Gastrocnemius medialis (tissue), 4 donors: ENCODE measurements around the gene BANP. TPM values are rescaled to one million over a fixed set of nuclear protein-coding genes. Genes with fewer than 3 reads are reported as not detected.
"Not testable (repeated sequence)": the region's sequence is repeated elsewhere in the genome, so short reads cannot be mapped to it uniquely, and the experiment has no call there.

Source experiments
- ATAC-seq, 2 donors: fragments of 150-250 bp; one replicate each; pipeline ENCODE4 v1.9.1; 2016
- DNase-seq, 2 donors: peaks; one replicate each; pipeline ENCODE4 v3.0.0-alpha.2; 2019
- H3K27ac ChIP-seq, 4 donors: fragments of 200-600 bp; sonication (generic); 1 replicate in 1 of 4; 2 replicates in 3 of 4; pipeline ENCODE4 v1.5.1; 2016 to 2018; ENCODE audit warnings: mild to moderate bottlenecking in 2 of 4, moderate library complexity in 1 of 4
- H3K27me3 ChIP-seq, 3 donors: fragments of 200-600 bp; sonication (generic) in 2 of 3; 1 replicate in 1 of 3; 2 replicates in 2 of 3; pipeline versions ENCODE4 v1.5.1 to v1.6.0; 2016 to 2019; ENCODE audit warnings: mild to moderate bottlenecking in 1 of 3, moderate library complexity in 1 of 3
- H3K36me3 ChIP-seq, 2 donors: fragments of 200-600 bp; sonication (generic) in 1 of 2; one replicate each; pipeline ENCODE4 v1.5.1; 2017 to 2018
- H3K4me1 ChIP-seq, 2 donors: fragments of 200-600 bp; sonication (generic) in 1 of 2; one replicate each; pipeline ENCODE4 v1.5.1; 2016 to 2017; ENCODE audit warnings: mild to moderate bottlenecking in 2 of 2
- H3K4me3 ChIP-seq, 4 donors: fragments of 200-600 bp; sonication (generic) in 3 of 4; 1 replicate in 1 of 4; 2 replicates in 3 of 4; pipeline ENCODE4 v1.5.1; 2016 to 2019; ENCODE audit warnings: mild to moderate bottlenecking in 2 of 4
- H3K9me3 ChIP-seq, 3 donors: fragments of 200-600 bp; sonication (generic) in 2 of 3; 1 replicate in 1 of 3; 2 replicates in 2 of 3; pipeline ENCODE4 v1.5.1; 2016 to 2019
- POLR2A ChIP-seq, 2 donors: fragments of 450-650 bp; IDR thresholded peaks; one replicate each; pipeline ENCODE4 v1.6.1; 2017; ENCODE audit warnings: antibody characterized with exemption in 2 of 2, mild to moderate bottlenecking in 2 of 2, moderate library complexity in 2 of 2
- in situ Hi-C, 4 donors: fragments of 200-750 bp; cut with MboI; loops; one replicate each; pipeline versions ENCODE4 v1.15.0 to v1.8.0; 2017; ENCODE audit warnings: low sequenced_read_pairs in 4 of 4
- intact Hi-C: fragments of 100-400 bp; cut with DNase I; formaldehyde crosslinking; loops from one replicate; pipeline ENCODE4 v1.15.1; 2023; ENCODE audit warnings: low total_unique reads
- total RNA-seq, 4 donors: library from RNA; depleted of rRNA; stranded (reverse); fragments of >200 nt; gene quantifications; one replicate each; pipeline versions ENCODE4 v1.1.0 to v1.2.3, GENCODE V29; 2016
- TF ChIP-seq, protein P1 (sequence below), 5 experiments: fragments of 450-650 bp in 3 of 5; fragments of 200-600 bp in 2 of 5; sonication (generic) in 2 of 5; IDR thresholded peaks in 4 of 5; conservative IDR thresholded peaks in 1 of 5; 1 replicate in 4 of 5; 2 replicates in 1 of 5; pipeline ENCODE4 v1.5.1; 2016 to 2019; ENCODE audit warnings: antibody characterized with exemption in 5 of 5, mild to moderate bottlenecking in 3 of 5, moderate library complexity in 3 of 5

The BANP gene
- total RNA-seq, 4 donors from 2014 or later, result 7.0 to 20.6 (median 16.1) TPM

DNA sequence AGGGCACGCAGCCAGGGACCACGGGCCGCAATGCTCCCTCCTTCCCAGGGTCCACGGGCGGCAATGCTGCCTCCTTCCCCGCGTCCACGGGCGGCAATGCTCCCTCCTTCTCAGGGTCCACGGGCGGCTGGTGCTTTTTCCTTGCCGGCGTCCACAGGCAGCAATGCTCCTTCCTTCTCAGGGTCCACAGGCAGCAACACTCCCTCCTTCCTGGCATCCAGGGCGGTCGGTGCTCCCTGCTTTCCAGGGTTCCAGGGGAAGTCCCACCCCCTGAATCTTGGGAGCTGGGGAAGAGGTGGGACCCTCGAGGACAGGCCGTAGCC is 143.0 kb downstream of the BANP start:
- in situ Hi-C loops, DNase-seq, H3K9me3 ChIP-seq, H3K27ac ChIP-seq, H3K36me3 ChIP-seq, ATAC-seq, intact Hi-C loops, H3K4me3 ChIP-seq: not testable (repeated sequence)
- Histone ChIP-seq H3K27me3 (peaks cover 0 to 22% (median 10%) of the 10 kb centered on the region in 3 donors), H3K4me1 (peaks cover 0 to 14% of the 10 kb centered on the region in 2 donors)

DNA sequence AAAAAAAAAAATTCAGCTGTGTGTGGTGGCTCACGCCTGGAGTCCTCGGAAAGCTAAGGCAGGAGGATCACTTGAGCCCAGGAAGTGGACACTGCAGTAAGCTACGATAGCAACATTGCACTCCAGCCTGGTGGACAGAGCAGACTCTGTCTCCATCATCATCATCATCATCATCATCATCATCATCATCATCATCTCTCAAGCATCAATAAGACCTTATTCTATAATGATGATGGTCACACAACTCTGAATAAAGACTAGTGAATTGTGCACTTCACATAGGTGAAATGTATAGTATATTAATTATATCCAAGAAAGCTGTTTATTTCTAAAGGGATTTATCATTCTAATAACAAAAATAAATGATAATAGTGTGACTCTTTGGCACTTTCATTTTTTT is 143.7 kb downstream of the BANP start:
- H3K4me3 ChIP-seq, H3K9me3 ChIP-seq, intact Hi-C loops, ATAC-seq, H3K36me3 ChIP-seq, DNase-seq, H3K27ac ChIP-seq, in situ Hi-C loops: not testable (repeated sequence)
- H3K4me1 ChIP-seq, result peaks cover 0 to 14% of the 10 kb centered on the region in 2 donors
- H3K27me3 ChIP-seq, result peaks cover 0 to 22% (median 16%) of the 10 kb centered on the region in 3 donors

DNA sequence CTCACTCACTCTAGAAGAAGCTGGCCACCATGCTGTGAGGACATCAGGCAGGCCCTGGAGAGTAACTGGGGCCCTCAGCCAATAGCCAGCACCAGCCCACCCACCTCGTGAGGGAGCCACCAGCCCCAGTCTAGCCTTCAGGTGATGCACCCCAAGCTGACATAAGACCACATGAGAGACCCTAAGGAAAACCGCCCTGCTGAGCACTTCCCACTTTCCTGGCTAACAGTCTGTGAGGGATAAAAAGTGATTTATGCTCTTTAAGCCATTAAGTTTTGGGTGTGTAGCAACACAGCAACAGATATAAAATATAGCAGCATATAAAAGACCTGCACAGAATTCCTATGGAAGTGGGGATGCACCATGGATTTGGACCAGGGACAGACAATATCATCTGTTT is 145.4 kb downstream of the BANP start:
- H3K27ac ChIP-seq, intact Hi-C loops, ATAC-seq, H3K9me3 ChIP-seq, H3K4me3 ChIP-seq, in situ Hi-C loops, DNase-seq, H3K36me3 ChIP-seq, H3K4me1 ChIP-seq: not testable (repeated sequence)
- H3K27me3 ChIP-seq, result peaks cover 10 to 26% (median 16%) of the 10 kb centered on the region in 3 donors

DNA sequence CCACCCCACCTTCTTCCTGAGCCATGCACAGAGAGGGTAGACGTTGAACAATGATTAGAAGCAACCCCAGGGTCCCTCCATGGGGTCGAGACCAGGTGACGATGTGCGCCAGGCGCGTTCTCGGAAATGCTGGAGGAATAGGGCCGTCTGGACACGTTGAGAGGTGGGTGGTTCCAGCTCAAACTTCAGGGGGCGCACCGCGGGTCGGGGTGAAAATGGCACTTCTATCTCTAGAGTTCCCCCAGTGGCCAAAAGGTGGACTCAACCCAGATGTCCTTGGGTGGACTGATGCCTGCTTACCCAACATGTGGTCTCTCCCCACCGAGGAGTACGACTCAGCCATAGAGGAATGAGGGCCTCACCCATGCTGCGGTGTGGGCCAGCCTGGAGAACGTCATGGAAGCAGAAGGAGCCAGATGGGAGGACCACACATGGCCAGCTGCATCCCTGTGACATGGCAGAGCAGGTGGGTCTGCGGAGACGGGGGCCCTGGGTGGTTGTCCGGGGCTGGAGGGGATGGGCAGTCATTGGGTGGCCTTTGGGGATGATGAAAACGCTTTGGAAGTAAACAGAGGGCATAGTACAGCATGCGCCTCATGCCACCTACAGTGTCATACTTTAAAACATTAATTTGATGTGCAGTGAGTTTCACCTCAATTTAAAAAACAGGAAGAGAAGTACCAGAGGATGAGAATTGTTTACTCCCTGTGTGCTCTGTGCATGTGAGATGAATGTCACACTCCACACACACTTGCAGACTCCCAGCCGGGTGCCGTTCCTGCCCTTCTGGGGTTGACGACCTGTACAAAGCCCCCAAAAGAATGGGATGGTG is 147.7 kb downstream of the BANP start:
- ATAC-seq, H3K4me1 ChIP-seq, DNase-seq, H3K9me3 ChIP-seq, H3K36me3 ChIP-seq, intact Hi-C loops, H3K4me3 ChIP-seq, in situ Hi-C loops, H3K27ac ChIP-seq: not testable (repeated sequence)
- peaks cover 20 to 35% (median 30%) of the 10 kb centered on the region in 3 donors for H3K27me3 ChIP-seq

DNA sequence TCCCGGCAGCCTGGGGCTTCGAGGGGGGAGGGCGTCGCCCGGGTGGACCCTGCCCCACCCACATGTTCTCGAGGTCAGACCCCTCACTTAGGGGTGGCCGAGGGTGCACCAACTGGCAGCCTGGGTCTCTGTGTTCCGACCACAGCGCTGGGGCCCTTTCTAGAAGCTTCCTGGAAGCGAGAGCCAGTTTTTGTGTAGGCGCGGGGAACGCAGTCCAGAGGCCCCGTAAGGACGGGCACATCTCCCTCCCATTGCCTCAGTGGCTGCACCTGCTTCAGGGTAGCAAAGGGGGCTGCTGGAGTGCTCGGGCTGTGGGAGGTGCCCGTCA is 148.3 kb downstream of the BANP start:
- ATAC-seq (no peak), DNase-seq (no peak)
- Histone ChIP-seq H3K27me3 (peaks cover 23 to 35% (median 24%) of the 10 kb centered on the region in 3 donors), H3K9me3 (no peaks in the 10 kb centered on the region), H3K4me3 (no peak overlapping the region), H3K4me1 (no peaks in the 10 kb centered on the region), H3K36me3 (no peaks in the 10 kb centered on the region), H3K27ac (no peak overlapping the region)
- in situ Hi-C loops, result no loop called here
- intact Hi-C loops, result no loop called here
- TF ChIP-seq, protein P1, sequence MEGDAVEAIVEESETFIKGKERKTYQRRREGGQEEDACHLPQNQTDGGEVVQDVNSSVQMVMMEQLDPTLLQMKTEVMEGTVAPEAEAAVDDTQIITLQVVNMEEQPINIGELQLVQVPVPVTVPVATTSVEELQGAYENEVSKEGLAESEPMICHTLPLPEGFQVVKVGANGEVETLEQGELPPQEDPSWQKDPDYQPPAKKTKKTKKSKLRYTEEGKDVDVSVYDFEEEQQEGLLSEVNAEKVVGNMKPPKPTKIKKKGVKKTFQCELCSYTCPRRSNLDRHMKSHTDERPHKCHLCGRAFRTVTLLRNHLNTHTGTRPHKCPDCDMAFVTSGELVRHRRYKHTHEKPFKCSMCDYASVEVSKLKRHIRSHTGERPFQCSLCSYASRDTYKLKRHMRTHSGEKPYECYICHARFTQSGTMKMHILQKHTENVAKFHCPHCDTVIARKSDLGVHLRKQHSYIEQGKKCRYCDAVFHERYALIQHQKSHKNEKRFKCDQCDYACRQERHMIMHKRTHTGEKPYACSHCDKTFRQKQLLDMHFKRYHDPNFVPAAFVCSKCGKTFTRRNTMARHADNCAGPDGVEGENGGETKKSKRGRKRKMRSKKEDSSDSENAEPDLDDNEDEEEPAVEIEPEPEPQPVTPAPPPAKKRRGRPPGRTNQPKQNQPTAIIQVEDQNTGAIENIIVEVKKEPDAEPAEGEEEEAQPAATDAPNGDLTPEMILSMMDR (IDR thresholded peaks at IDR 0.05 in 4 of 5, conservative IDR thresholded peaks at IDR 0.05 in 1 of 5), result no peak
- no peak for TF ChIP-seq POLR2A (IDR thresholded peaks at IDR 0.05)

DNA sequence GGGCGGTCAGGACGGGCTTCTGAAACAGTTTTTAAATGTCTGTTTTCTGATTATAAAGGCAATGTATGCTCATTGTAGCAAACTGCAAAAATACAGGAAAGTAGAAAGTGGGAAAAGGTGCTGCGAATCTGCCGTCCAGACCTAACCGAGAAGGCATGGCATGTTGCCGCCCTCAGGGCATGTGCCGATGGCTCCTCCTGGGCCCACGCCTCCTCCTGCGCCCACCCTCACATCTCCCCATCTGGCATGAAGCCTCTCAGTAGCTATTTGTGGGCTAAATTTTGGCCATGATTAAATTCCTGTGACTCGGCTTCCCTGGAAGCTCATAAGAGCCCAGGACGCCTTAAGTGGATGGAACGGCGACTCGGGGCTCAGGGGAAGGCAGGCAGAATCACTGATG is 148.7 kb downstream of the BANP start:
- H3K4me1 ChIP-seq, ATAC-seq, H3K9me3 ChIP-seq, DNase-seq, H3K4me3 ChIP-seq, intact Hi-C loops, H3K36me3 ChIP-seq, H3K27ac ChIP-seq, in situ Hi-C loops: not testable (repeated sequence)
- H3K27me3 ChIP-seq, result peaks cover 24 to 35% (median 25%) of the 10 kb centered on the region in 3 donors

DNA sequence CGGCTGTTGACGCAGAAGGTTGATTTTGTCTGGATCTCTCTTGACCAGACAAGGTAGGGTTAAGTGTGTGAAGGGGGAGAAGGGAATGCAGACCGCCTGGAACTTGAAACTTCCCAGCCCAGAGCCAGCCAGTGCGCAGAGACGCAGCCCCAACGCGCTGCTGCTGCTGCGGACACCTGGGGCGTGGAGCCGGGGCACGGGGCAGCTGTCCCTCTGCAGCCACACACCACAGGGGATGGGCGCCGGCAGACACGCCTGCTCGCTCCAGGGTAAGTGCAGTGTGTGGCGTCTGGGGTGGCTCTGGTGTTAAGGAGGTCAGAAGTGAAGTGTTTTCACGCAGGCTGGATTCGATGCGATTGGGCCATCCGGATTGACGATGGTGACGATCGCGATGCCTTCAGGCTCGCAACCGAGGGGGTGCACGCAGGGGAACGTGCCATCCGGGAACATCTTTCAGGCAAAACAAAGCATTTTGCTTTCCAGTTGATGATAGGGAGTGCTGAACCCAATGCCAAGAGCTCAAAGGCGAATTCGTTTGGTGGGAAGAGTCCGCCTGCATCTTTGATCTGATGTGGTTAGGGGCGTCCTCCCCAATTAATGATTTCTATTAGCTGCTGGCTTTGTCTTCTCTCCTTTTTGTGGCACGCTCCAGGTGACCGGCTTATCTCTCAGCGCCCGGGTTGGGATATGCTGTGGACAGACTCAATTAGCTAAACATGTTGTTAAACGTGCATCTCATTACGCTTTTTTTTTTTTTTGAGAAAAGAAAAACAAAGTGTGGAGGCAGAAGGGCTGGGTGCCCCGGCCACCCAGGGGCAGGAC is 149.8 kb downstream of the BANP start:
- H3K4me3 ChIP-seq, intact Hi-C loops, H3K27ac ChIP-seq, DNase-seq, ATAC-seq, H3K4me1 ChIP-seq, H3K9me3 ChIP-seq, in situ Hi-C loops, H3K36me3 ChIP-seq: not testable (repeated sequence)
- peaks cover 24 to 35% (median 25%) of the 10 kb centered on the region in 3 donors for H3K27me3 ChIP-seq

DNA sequence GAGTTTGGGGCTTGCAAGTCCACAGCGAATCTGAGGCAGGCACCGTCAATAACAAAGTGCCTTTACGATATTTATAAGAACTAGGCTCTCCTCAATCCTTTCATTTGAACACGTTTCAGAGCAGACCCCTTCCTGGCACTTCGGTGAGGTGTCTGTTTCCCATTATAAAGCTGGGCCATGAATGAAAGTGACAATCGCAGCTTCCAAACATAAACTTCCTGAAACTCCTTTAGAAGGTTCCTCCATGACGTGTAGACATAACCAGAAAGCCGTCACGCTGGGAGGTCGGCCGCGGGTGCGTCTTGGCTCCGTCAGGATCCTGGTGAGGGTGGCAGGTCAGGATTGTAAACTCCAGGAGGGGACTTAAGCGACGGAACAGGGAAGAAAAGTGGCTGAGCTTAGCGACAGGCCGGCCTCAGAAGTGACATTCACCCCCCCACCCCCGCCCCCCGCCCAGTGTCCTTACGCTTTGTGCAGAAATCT is 150.4 kb downstream of the BANP start:
- H3K27ac ChIP-seq, H3K4me1 ChIP-seq, in situ Hi-C loops, intact Hi-C loops, H3K36me3 ChIP-seq, H3K4me3 ChIP-seq, H3K9me3 ChIP-seq, ATAC-seq, DNase-seq: not testable (repeated sequence)
- peaks cover 24 to 34% (median 25%) of the 10 kb centered on the region in 3 donors for H3K27me3 ChIP-seq
